GM19395 (cell line): ENCODE measurements around the gene NDUFAF3.
"Not testable (repeated sequence)": the region's sequence is repeated elsewhere in the genome, so short reads cannot be mapped to it uniquely, and the experiment has no call there.

Source experiments
- ATAC-seq: cut with Tn5 transposase; IDR thresholded peaks from one replicate; pipeline ENCODE4 v1.9.1; 2021; ENCODE audit warnings: mild to moderate bottlenecking, moderate library complexity; ENCODE audit not compliant: unreplicated experiment

NDUFAF3 gene

DNA sequence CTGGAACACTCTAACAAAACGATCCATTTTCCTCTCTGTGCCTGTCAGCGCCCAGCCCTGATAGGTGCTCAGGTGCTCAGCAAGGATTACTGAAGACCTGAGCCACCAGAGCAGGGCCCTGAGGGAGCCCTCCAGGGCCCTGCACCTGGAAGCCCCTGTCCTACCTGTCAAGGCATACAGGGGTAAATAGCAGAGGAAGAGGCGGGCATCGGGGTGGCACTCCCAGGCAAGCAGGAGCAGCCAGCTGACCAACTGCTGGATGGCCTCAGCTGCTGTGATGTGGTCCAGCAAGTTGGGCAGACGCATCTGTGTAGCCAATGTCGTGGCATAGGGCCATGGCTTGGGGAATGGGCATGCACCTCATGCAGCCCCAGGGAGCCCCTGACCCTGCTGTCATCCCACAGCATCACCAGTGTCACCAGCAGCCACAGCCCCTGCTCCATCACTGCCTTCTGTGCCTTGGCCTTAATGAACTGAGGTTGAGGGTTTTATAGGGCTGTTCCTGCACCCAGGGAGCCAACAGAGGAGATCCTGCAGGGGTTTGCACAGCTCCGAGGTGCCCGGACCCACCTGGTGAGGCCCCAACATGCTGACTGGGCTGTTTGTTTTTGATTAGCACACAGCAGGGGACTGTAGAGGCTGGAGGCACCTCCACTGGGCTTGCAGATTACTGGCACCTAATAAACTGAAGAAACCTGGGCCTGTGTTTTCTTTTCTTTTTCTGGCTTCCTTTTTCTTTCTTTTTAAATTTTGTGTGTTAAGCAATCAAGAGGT, 22.6 kb upstream of the NDUFAF3 start:
- no peak for ATAC-seq

DNA sequence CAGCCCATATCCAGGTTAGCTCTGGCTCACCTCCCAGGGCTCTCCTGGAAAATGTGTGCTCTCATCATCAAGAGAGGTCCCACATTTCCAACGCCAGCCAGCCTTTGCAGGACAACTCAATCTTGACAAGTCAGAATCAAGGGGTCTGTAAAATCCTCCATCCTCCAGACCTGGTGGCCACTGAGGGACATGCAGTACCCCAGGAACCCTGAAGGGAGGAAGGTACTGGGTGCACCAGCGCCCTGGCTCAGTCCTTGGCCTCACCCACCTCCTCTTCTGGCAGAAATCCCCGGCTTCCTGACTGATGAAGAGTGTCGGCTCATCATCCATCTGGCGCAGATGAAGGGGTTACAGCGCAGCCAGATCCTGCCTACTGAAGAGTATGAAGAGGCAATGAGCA, 20.8 kb upstream of the NDUFAF3 start:
- no peak for ATAC-seq

DNA sequence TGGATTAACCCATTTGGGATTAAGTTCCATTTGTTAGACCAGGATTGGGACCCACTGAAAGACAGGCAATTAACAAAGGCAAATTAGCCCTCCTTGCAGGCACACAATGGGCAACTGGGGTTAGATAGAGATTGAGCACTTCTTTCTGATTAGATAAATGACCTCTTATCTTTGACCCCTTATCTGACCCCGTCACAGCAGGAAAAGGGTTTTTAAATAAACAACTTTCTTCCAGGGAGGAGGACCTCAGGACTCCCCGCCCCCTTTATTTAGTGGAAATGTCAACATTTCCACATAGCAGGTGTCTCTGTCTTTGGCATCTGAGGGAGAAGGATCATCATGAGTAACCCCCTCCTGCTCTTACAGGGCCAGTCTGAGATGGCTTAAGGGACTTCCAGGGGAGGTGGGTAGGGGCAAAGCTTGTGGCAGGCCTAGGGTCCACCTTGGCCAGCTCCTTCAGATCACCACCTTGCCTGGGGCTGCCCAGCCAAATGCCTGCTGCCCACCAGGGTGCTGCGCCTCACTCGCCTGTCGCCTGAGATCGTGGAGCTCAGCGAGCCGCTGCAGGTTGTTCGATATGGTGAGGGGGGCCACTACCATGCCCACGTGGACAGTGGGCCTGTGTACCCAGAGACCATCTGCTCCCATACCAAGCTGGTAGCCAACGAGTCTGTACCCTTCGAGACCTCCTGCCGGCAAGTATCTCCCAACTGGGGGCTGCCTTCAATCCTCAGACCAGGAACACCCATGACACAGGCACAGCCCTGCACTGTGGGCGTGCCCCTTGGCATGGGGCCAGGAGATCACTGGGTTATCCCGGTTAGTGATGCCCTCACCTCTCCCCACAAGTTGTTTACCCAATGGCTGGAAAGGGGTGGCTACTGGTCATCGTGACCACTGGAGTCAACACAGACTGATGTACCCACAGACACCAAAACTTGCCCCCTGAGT, 17.3 kb upstream of the NDUFAF3 start:
- no peak for ATAC-seq

DNA sequence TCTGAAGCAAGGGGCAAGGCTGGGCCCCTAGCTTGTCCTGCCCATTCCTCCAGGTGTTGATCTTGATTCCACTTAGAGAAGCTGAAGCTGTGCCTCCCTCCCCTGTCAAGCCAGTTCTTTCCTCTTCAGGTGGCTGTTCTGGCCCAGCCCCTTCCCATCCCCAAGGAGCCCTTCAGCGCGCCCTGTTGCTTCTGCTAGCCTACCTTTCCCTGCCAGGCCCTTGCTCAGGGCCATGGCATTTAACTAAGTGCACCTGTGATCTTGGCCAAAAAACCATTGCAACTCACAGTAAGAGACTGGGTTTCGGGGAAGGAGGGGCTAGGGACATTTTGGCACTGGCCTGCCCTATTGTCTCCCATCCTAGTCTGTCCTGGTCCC, 16.6 kb upstream of the NDUFAF3 start:
- ATAC-seq, result no peak

- ATAC-seq, result no peak
These were observed 15.9 kb upstream of the NDUFAF3 start for GRCh38 chr3:49005998-49006397.

- no peak for ATAC-seq
These were observed 15.4 kb upstream of the NDUFAF3 start for GRCh38 chr3:49006408-49007067.

GRCh38 chr3:49007068-49007770, 14.7 kb upstream of the NDUFAF3 start, which contains the start of gene WDR6:
Gene WDR6 (plus strand): TSS chr3:49007391. CDS start chr3:49007432, 41 bp downstream.
- ATAC-seq, result peak; percentile 81

DNA sequence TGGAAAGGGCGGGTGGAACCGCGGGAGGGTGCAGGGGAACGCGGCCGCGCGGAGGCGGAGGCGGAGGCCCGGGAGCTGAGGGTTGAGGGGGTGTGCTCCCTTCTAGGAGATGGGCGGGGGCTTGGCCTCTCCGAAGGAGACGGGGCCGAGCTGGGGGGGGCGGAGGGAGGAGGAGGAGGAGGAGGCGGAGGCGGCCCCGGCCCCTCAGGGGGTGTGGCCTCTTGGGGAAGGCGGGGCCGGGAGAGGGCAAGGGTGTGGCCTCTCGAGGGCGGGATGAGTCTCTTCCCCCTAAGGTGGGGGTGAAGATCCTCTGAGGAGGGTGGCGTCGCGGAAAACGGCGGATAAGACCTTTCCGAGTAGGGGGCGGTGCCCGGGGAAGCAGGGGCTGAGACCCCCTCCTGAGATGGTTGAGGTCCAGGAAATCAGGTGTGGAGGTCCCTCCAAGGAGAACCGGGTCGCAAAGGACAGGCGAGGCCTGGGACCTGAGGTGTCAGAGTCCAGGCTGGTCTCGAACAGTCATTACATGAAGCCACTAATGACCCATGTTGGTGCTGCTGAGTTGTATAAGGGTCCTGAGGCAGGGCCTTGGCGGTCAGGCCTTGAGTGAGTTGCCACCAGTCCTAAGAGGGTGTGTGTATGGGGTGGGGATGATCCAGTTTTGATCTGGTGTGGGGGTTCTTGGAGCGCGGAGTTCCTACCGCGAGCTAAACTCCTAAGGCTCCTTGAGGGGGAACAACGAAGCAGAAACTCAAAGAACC, 14.0 kb upstream of the NDUFAF3 start:
- ATAC-seq, result peak; percentile 38

GRCh38 chr3:49008627-49009026, 13.3 kb upstream of the NDUFAF3 start:
- not testable (repeated sequence) for ATAC-seq

GRCh38 chr3:49009396-49009795, 12.5 kb upstream of the NDUFAF3 start:
- no peak for ATAC-seq

- ATAC-seq, result no peak
These were observed 9.4 kb upstream of the NDUFAF3 start for GRCh38 chr3:49012441-49013017.

DNA sequence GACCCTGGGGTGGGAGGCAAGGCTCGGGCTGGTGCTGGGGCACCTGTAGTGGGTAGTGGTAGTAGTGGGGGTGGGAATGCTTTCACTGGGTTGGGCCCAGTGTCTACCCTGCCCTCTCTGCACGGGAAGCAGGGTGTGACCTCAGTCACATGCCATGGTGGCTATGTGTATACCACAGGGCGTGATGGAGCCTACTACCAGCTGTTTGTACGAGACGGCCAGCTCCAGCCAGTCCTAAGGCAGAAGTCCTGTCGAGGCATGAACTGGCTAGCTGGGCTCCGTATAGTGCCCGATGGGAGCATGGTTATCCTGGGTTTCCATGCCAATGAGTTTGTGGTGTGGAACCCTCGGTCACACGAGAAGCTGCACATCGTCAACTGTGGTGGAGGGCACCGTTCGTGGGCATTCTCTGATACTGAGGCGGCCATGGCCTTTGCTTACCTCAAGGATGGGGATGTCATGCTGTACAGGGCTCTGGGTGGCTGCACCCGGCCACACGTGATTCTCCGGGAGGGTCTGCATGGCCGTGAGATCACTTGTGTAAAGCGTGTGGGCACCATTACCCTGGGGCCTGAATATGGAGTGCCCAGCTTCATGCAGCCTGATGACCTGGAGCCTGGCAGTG, 8.7 kb upstream of the NDUFAF3 start:
- ATAC-seq, result no peak

DNA sequence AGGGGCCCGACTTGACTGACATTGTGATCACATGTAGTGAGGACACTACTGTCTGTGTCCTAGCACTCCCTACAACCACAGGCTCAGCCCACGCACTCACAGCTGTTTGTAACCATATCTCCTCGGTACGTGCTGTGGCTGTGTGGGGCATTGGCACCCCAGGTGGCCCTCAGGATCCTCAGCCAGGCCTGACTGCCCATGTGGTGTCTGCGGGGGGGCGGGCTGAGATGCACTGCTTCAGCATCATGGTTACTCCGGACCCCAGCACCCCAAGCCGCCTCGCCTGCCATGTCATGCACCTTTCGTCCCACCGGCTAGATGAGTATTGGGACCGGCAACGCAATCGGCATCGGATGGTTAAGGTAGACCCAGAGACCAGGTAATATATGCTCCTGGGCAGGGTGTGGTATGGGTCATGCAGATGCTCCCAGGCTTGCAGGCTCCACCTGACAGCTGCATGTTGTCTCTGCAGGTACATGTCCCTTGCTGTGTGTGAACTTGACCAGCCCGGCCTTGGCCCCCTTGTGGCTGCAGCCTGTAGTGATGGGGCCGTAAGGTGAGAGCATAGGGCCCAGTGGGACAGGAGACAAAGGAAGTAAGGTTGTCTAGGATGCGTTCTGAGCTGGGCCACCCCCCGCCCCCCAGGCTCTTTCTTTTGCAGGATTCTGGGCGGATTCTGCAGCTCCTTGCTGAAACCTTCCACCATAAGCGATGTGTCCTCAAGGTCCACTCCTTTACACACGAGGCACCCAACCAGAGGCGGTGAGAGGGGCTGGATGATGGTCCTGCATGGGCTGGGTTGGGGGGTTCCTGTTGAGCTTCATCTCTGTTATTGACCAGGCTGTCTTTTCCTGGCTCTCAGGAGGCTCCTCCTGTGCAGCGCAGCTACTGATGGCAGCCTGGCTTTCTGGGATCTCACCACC, 7.9 kb upstream of the NDUFAF3 start:
- ATAC-seq, result no peak

- ATAC-seq, result no peak
These were observed 6.8 kb upstream of the NDUFAF3 start for GRCh38 chr3:49015072-49015471.

GRCh38 chr3:49015765-49016164, 6.2 kb upstream of the NDUFAF3 start:
- ATAC-seq, result no peak

- ATAC-seq, result no peak
These were observed 5.3 kb upstream of the NDUFAF3 start for GRCh38 chr3:49016414-49017228.

DNA sequence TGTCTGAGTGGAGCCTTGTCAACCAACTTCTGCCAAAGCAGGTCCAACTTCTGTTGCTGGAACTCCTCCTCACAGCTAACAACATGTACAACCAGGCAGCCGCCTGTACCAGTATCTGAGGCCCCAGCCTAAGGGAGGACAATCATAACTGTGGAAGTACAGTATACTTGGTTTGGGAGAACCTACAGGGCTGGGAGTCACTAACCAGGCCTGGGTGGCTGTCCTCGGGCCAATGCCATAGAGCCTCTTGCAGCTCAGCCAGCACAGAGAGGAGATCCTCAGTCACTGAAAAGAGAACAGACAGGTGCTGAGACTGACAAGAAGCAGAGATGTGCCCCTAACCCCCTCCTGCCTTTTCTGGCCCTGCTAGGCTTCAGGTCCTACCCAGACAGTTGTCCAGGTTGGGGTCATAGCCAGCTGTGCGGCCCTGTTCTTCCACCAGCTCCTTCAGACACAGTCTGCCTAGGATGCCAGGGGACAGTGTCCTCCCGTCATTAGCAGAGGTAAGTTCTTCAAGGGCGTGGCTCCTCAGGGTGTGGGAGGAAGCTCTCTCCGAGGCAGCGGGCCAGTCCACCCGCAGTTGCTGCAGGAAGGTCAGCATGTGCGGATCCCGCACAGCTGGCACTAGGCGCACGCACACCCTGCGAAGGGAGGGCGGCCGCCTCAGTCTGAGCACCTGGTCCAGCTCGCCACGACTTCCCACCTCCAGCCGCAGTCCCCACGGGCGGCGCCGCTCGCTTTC, 4.5 kb upstream of the NDUFAF3 start:
- no peak for ATAC-seq
